RWPE2 (cell line): Measurements from ENCODE around the gene EXOSC2.

Experiments used
- ATAC-seq: fragments of 200-7000 bp; cut with Tn5 transposase; 3 replicates; pipeline ENCODE4 v1.9.1; 2021; ENCODE audit warnings: low read depth
- DNase-seq: peaks from one replicate; pipeline ENCODE4 v3.0.0-alpha.2; 2020; ENCODE audit warnings: low spot score
- H3K27ac ChIP-seq: fragments of 450-650 bp; 2 replicates; pipeline ENCODE4 v1.5.1; 2017; ENCODE audit warnings: mild to moderate bottlenecking; ENCODE audit not compliant: poor library complexity, severe bottlenecking
- H3K27me3 ChIP-seq: fragments of 250-450 bp; sonication (Bioruptor Pico); 2 replicates; pipeline ENCODE4 v1.5.1; 2021; ENCODE audit warnings: mild to moderate bottlenecking, moderate library complexity; ENCODE audit not compliant: insufficient read depth, poor library complexity, severe bottlenecking
- H3K36me3 ChIP-seq: fragments of 250-450 bp; sonication (Bioruptor Pico); 2 replicates; pipeline ENCODE4 v1.5.1; 2020; ENCODE audit warnings: low read depth, mild to moderate bottlenecking, moderate library complexity
- H3K4me1 ChIP-seq: fragments of 250-450 bp; sonication (Bioruptor Pico); 2 replicates; pipeline ENCODE4 v1.5.1; 2021; ENCODE audit warnings: mild to moderate bottlenecking, moderate library complexity; ENCODE audit not compliant: insufficient read depth, poor library complexity, severe bottlenecking
- H3K4me3 ChIP-seq: fragments of 250-450 bp; sonication (Bioruptor Pico); 2 replicates; pipeline ENCODE4 v1.5.1; 2021; ENCODE audit warnings: mild to moderate bottlenecking, moderate library complexity; ENCODE audit not compliant: severe bottlenecking
- H3K9me3 ChIP-seq: fragments of 250-450 bp; sonication (Bioruptor Pico); 2 replicates; pipeline ENCODE4 v1.5.1; 2021; ENCODE audit warnings: mild to moderate bottlenecking, moderate library complexity; ENCODE audit not compliant: severe bottlenecking
- TF ChIP-seq, protein P1 (sequence below): fragments of 450-650 bp; IDR thresholded peaks from one replicate; pipeline ENCODE4 v1.5.1; 2017; ENCODE audit warnings: mild to moderate bottlenecking, moderate library complexity; ENCODE audit not compliant: poor library complexity, severe bottlenecking

EXOSC2 gene

GRCh38 chr9:130670644-130671043 lies 22.9 kb upstream of the EXOSC2 start:
- DNase-seq (no peak), ATAC-seq (no peak)
- peaks cover 25% of the 10 kb centered on the region for H3K27me3 ChIP-seq
- H3K4me3 ChIP-seq = no peak overlapping the region
- H3K36me3 ChIP-seq = no peaks in the 10 kb centered on the region
- no peaks in the 10 kb centered on the region for H3K4me1 ChIP-seq
- no peaks in the 10 kb centered on the region for H3K9me3 ChIP-seq
- TF ChIP-seq, protein P1, sequence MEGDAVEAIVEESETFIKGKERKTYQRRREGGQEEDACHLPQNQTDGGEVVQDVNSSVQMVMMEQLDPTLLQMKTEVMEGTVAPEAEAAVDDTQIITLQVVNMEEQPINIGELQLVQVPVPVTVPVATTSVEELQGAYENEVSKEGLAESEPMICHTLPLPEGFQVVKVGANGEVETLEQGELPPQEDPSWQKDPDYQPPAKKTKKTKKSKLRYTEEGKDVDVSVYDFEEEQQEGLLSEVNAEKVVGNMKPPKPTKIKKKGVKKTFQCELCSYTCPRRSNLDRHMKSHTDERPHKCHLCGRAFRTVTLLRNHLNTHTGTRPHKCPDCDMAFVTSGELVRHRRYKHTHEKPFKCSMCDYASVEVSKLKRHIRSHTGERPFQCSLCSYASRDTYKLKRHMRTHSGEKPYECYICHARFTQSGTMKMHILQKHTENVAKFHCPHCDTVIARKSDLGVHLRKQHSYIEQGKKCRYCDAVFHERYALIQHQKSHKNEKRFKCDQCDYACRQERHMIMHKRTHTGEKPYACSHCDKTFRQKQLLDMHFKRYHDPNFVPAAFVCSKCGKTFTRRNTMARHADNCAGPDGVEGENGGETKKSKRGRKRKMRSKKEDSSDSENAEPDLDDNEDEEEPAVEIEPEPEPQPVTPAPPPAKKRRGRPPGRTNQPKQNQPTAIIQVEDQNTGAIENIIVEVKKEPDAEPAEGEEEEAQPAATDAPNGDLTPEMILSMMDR = no peak
- no peak overlapping the region for H3K27ac ChIP-seq

DNA sequence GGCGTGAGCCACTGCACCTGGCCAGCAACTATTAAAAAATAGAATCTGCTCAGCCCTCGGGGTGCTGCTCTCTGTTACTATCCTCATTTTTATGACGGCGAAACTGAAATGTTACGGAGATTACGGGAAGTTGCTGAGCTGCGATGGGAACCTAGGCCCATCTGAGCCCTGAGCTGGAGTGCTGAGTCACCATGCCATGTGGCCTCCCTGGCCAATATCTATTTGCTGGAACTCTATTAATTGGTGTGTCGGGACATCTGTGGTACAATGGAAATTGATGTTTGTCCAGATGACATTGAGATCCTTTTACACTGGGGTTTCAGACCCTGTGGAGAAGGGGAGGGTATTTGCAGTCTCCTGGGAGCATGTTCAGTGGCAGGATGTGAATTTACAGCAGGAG lies 21.1 kb upstream of the EXOSC2 start:
- DNase-seq = no peak
- peaks cover 7% of the 10 kb centered on the region for H3K27me3 ChIP-seq
- no peak for ATAC-seq
- no peaks in the 10 kb centered on the region for H3K9me3 ChIP-seq
- H3K27ac ChIP-seq = no peak overlapping the region
- H3K4me1 ChIP-seq = no peaks in the 10 kb centered on the region
- H3K4me3 ChIP-seq = no peak overlapping the region
- TF ChIP-seq, protein P1 = no peak
- H3K36me3 ChIP-seq = no peaks in the 10 kb centered on the region

- ATAC-seq (no peak), DNase-seq (no peak)
- Histone ChIP-seq H3K9me3 (no peaks in the 10 kb centered on the region), H3K4me1 (no peaks in the 10 kb centered on the region), H3K36me3 (no peaks in the 10 kb centered on the region), H3K27ac (no peak overlapping the region), H3K4me3 (no peak overlapping the region), H3K27me3 (peaks cover under 1% of the 10 kb centered on the region)
- TF ChIP-seq, protein P1 = no peak
These were observed 20.5 kb upstream of the EXOSC2 start for GRCh38 chr9:130672933-130673615.

- DNase-seq = no peak
- no peaks in the 10 kb centered on the region for H3K27me3 ChIP-seq
- H3K9me3 ChIP-seq = no peaks in the 10 kb centered on the region
- H3K27ac ChIP-seq = no peak overlapping the region
- H3K36me3 ChIP-seq = no peaks in the 10 kb centered on the region
- no peak overlapping the region for H3K4me3 ChIP-seq
- no peak for ATAC-seq
- H3K4me1 ChIP-seq = no peaks in the 10 kb centered on the region
- TF ChIP-seq, protein P1 = no peak
These were observed 18.2 kb upstream of the EXOSC2 start for GRCh38 chr9:130675396-130675795.

DNA sequence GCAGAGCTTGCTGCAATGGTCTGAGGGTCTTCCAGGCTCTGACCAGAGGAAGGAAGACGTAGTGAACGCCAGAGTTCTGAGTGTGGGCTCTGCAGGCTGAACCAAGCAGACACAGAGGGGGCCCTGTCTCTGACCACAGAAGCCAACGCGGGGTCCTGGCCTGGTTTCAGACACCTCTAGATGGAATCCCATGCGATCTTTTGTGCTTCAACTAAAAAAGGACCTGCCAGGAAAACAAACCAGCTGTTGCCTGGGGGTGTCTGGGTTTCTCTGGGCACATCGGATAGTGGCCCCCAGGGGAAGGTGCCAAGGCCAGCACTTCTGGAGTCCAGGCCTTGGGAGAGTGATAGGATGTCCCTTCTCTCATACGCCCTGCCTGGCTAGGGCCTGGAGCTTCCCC lies 16.3 kb upstream of the EXOSC2 start:
- TF ChIP-seq, protein P1 = no peak
- Histone ChIP-seq H3K36me3 (no peaks in the 10 kb centered on the region), H3K4me3 (no peak overlapping the region), H3K4me1 (no peaks in the 10 kb centered on the region), H3K27me3 (no peaks in the 10 kb centered on the region), H3K9me3 (no peaks in the 10 kb centered on the region), H3K27ac (no peak overlapping the region)
- ATAC-seq = no peak
- no peak for DNase-seq
